GM12878 (cell line): ENCODE data around the gene TMEM86A. TPM values are rescaled to one million over a fixed set of nuclear protein-coding genes. Genes with fewer than 3 reads are reported as not detected.

Source experiments
- BHLHE40 ChIP-seq, 2 experiments: fragments of 450-650 bp in 1 of 2; IDR thresholded peaks; 2 replicates each; pipeline ENCODE4 v1.6.1; 2011 to 2017; ENCODE audit warnings: low read depth in 2 of 2, borderline replicate concordance in 1 of 2, improper control_type of control experiment in 1 of 2, low read length in 1 of 2, mild to moderate bottlenecking in 1 of 2
- EGR1 ChIP-seq, 2 experiments: IDR thresholded peaks; 1 replicate in 1 of 2; 2 replicates in 1 of 2; pipeline ENCODE4 v1.6.1; 2011 to 2012; ENCODE audit warnings: low read depth in 2 of 2, low read length in 2 of 2, borderline replicate concordance in 1 of 2, mild to moderate bottlenecking in 1 of 2, moderate library complexity in 1 of 2
- IKZF2 ChIP-seq, 2 experiments: fragments of 450-650 bp; IDR thresholded peaks; 2 replicates each; pipeline ENCODE4 v1.6.1; 2017; ENCODE audit warnings: mild to moderate bottlenecking in 2 of 2, moderate library complexity in 2 of 2
- MTA2 ChIP-seq: fragments of 450-650 bp; IDR thresholded peaks from 2 replicates; pipeline ENCODE4 v1.6.1; 2016; ENCODE audit warnings: low read depth, mild to moderate bottlenecking, moderate library complexity
- MYC ChIP-seq: IDR thresholded peaks from 2 replicates; pipeline ENCODE4 v1.6.1; 2011; ENCODE audit warnings: mild to moderate bottlenecking, low read length, moderate library complexity, inconsistent platforms; ENCODE audit not compliant: insufficient read depth, insufficient replicate concordance, insufficient read length, severe bottlenecking
- NBN ChIP-seq: fragments of 450-650 bp; IDR thresholded peaks from 2 replicates; pipeline ENCODE4 v1.6.1; 2016
- NR2C1 ChIP-seq: fragments of 450-650 bp; IDR thresholded peaks from 2 replicates; pipeline ENCODE4 v1.6.1; 2017; ENCODE audit warnings: antibody characterized with exemption, mild to moderate bottlenecking, moderate library complexity
- NR2C2 ChIP-seq: IDR thresholded peaks from 2 replicates; pipeline ENCODE4 v1.6.1; 2011; ENCODE audit warnings: borderline replicate concordance, low read depth; ENCODE audit not compliant: control insufficient read depth, insufficient read length
- PAX8 ChIP-seq: fragments of 450-650 bp; IDR thresholded peaks from 2 replicates; pipeline ENCODE4 v1.6.1; 2017; ENCODE audit warnings: mild to moderate bottlenecking, moderate library complexity
- SMARCA5 ChIP-seq: fragments of 450-650 bp; IDR thresholded peaks from 2 replicates; pipeline ENCODE4 v1.6.1; 2017; ENCODE audit warnings: mild to moderate bottlenecking
- SREBF1 ChIP-seq: IDR thresholded peaks from 2 replicates; pipeline ENCODE4 v1.6.1; 2012; ENCODE audit warnings: mild to moderate bottlenecking, low read length
- SUZ12 ChIP-seq: fragments of 200-600 bp; sonication (generic); IDR thresholded peaks from one replicate; pipeline ENCODE4 v1.6.1; 2018; ENCODE audit warnings: antibody characterized with exemption, mild to moderate bottlenecking; ENCODE audit not compliant: unreplicated experiment
- TCF12 ChIP-seq: IDR thresholded peaks from 2 replicates; pipeline ENCODE4 v1.6.1; 2011; ENCODE audit warnings: low read depth, mild to moderate bottlenecking, low read length
- ZNF217 ChIP-seq: fragments of 450-650 bp; IDR thresholded peaks from 2 replicates; pipeline ENCODE4 v1.6.1; 2017; ENCODE audit warnings: antibody characterized with exemption, mild to moderate bottlenecking
- ZNF687 ChIP-seq: fragments of 450-650 bp; IDR thresholded peaks from 2 replicates; pipeline ENCODE4 v1.6.1; 2017; ENCODE audit warnings: mild to moderate bottlenecking, moderate library complexity
- ZZZ3 ChIP-seq: IDR thresholded peaks from 2 replicates; pipeline ENCODE4 v1.6.1; 2011; ENCODE audit warnings: low read depth; ENCODE audit not compliant: control insufficient read depth, insufficient read length
- polyA plus RNA-seq, 11 experiments: library from polyadenylated mRNA; depleted of rRNA in 4 of 11; unstranded in 6 of 11; stranded (reverse) in 5 of 11; fragments of >200 nt; fragmentation: Nextera tagmentation in 4 of 11; fragmentation: Illumina TruSeq in 1 of 11; extraction: Ambion mirVana in 4 of 11; extraction: Trizol in 1 of 11; gene quantifications; 1 replicate in 1 of 11; 2 replicates in 10 of 11; pipeline versions ENCODE4 v1.2.1 to v1.2.3, GENCODE V29; 2011 to 2016; ENCODE audit warnings: inconsistent platforms in 2 of 11, missing spikeins in 2 of 11, low read depth in 1 of 11
- total RNA-seq, 4 experiments: library from RNA; depleted of rRNA in 3 of 4; stranded (reverse); fragments of >200 nt in 3 of 4; fragmentation: Illumina TruSeq in 1 of 4; extraction: Trizol in 1 of 4; gene quantifications; 2 replicates each; pipeline versions ENCODE4 v1.2.1 to v1.2.3, GENCODE V29; 2013 to 2021
- TF ChIP-seq, protein P1 (sequence below): IDR thresholded peaks from 2 replicates; pipeline ENCODE4 v1.6.1; 2011; ENCODE audit warnings: borderline replicate concordance, low read depth, mild to moderate bottlenecking, moderate library complexity, low read length; ENCODE audit not compliant: insufficient read depth, poor library complexity, severe bottlenecking
- TF ChIP-seq, protein P2 (sequence below): fragments of 450-650 bp; IDR thresholded peaks from 2 replicates; pipeline ENCODE4 v1.6.1; 2017; ENCODE audit warnings: antibody characterized with exemption, mild to moderate bottlenecking, moderate library complexity
- TF ChIP-seq, protein P3 (sequence below): IDR thresholded peaks from 2 replicates; pipeline ENCODE4 v1.6.1; 2011; ENCODE audit warnings: low read depth, low read length, improper control_type of control experiment, borderline replicate concordance

TMEM86A gene
- total and polyA plus RNA-seq, 10 of the 15 experiments (the other 5 are each of a cell fraction or from before 2014, with no cell fraction given), result 0.01 to 0.11 (median 0.06) TPM; not detected in 7

GRCh38 chr11:18710545-18710944 is 12.0 kb downstream of the TMEM86A start (continued):
- TF ChIP-seq, protein P1, sequence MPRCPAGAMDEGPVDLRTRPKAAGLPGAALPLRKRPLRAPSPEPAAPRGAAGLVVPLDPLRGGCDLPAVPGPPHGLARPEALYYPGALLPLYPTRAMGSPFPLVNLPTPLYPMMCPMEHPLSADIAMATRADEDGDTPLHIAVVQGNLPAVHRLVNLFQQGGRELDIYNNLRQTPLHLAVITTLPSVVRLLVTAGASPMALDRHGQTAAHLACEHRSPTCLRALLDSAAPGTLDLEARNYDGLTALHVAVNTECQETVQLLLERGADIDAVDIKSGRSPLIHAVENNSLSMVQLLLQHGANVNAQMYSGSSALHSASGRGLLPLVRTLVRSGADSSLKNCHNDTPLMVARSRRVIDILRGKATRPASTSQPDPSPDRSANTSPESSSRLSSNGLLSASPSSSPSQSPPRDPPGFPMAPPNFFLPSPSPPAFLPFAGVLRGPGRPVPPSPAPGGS, result no peak
- TF ChIP-seq ZZZ3, result no peak
- 0 out of 2 replicates have a peak, but pooled peaks have one; percentile 10 for TF ChIP-seq NBN
- no peak for TF ChIP-seq MYC
- TF ChIP-seq NR2C2, result no peak
- TF ChIP-seq NR2C1, result peak; percentile 41; the same call in 1 of the 2 replicates
- no peak for TF ChIP-seq ZNF217
- TF ChIP-seq, protein P2, sequence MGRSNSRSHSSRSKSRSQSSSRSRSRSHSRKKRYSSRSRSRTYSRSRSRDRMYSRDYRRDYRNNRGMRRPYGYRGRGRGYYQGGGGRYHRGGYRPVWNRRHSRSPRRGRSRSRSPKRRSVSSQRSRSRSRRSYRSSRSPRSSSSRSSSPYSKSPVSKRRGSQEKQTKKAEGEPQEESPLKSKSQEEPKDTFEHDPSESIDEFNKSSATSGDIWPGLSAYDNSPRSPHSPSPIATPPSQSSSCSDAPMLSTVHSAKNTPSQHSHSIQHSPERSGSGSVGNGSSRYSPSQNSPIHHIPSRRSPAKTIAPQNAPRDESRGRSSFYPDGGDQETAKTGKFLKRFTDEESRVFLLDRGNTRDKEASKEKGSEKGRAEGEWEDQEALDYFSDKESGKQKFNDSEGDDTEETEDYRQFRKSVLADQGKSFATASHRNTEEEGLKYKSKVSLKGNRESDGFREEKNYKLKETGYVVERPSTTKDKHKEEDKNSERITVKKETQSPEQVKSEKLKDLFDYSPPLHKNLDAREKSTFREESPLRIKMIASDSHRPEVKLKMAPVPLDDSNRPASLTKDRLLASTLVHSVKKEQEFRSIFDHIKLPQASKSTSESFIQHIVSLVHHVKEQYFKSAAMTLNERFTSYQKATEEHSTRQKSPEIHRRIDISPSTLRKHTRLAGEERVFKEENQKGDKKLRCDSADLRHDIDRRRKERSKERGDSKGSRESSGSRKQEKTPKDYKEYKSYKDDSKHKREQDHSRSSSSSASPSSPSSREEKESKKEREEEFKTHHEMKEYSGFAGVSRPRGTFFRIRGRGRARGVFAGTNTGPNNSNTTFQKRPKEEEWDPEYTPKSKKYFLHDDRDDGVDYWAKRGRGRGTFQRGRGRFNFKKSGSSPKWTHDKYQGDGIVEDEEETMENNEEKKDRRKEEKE, result no peak
- TF ChIP-seq SREBF1, result no peak
- TF ChIP-seq SMARCA5, result no peak
- TF ChIP-seq IKZF2 (IDR thresholded peaks at IDR 0.05), result 0 out of 4 replicates have a peak, but pooled peaks of 1 of the 2 experiments have one; percentile 17
- no peak for TF ChIP-seq MTA2
- TF ChIP-seq EGR1 (IDR thresholded peaks at IDR 0.05; ENCODE audit: borderline replicate concordance in 1 of 2, low read depth in 2 of 2, low read length in 2 of 2), result no peak
- TF ChIP-seq TCF12, result no peak
- TF ChIP-seq PAX8, result no peak
- TF ChIP-seq SUZ12, result no peak
- peak; percentile 39 to 56; a peak in 1 of 4 replicates for TF ChIP-seq BHLHE40 (IDR thresholded peaks at IDR 0.05; ENCODE audit: borderline replicate concordance in 1 of 2, low read depth in 2 of 2, low read length in 1 of 2)
- TF ChIP-seq, protein P3, sequence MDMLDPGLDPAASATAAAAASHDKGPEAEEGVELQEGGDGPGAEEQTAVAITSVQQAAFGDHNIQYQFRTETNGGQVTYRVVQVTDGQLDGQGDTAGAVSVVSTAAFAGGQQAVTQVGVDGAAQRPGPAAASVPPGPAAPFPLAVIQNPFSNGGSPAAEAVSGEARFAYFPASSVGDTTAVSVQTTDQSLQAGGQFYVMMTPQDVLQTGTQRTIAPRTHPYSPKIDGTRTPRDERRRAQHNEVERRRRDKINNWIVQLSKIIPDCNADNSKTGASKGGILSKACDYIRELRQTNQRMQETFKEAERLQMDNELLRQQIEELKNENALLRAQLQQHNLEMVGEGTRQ, result no peak
- peak; percentile 47; the same call in 1 of the 2 replicates for TF ChIP-seq ZNF687
